Smooth muscle cell (in vitro differentiated cells): ENCODE results near the gene DRC3. TPM values are rescaled to one million over a fixed set of nuclear protein-coding genes. Genes with fewer than 3 reads are reported as not detected.

Experiments used
- DNase-seq: peaks from one replicate; lab custom pipeline; 2025; ENCODE audit not compliant: unreplicated experiment; lab: John Stamatoyannopoulos, UW
- H2AFZ ChIP-seq: fragments of 200-600 bp; sonication (generic); 2 replicates; pipeline ENCODE4 v1.6.0; 2016; ENCODE audit warnings: antibody characterized with exemption, low read depth, mild to moderate bottlenecking
- H3F3A ChIP-seq: fragments of 200-600 bp; sonication (generic); 2 replicates; pipeline ENCODE4 v1.6.0; 2017; ENCODE audit warnings: antibody characterized with exemption, low read depth
- H3K27ac ChIP-seq: fragments of 200-600 bp; sonication (generic); 2 replicates; pipeline ENCODE4 v1.5.1; 2016; ENCODE audit warnings: low read depth, mild to moderate bottlenecking
- H3K27me3 ChIP-seq: fragments of 200-600 bp; sonication (generic); 2 replicates; pipeline ENCODE4 v1.6.1; 2016; ENCODE audit warnings: low read depth, mild to moderate bottlenecking
- H3K36me3 ChIP-seq: fragments of 200-600 bp; sonication (generic); 2 replicates; pipeline ENCODE4 v1.5.1; 2016; ENCODE audit warnings: low read depth
- H3K4me1 ChIP-seq: fragments of 200-600 bp; sonication (generic); 2 replicates; pipeline ENCODE4 v1.5.1; 2016; ENCODE audit warnings: low read depth
- H3K4me2 ChIP-seq: fragments of 200-600 bp; sonication (generic); 2 replicates; pipeline ENCODE4 v1.6.0; 2016; ENCODE audit warnings: mild to moderate bottlenecking
- H3K4me3 ChIP-seq: fragments of 200-600 bp; sonication (generic); 2 replicates; pipeline ENCODE4 v1.5.1; 2016; ENCODE audit warnings: mild to moderate bottlenecking
- H3K79me2 ChIP-seq: fragments of 200-600 bp; sonication (generic); 2 replicates; pipeline ENCODE4 v1.6.0; 2016; ENCODE audit warnings: low read depth, mild to moderate bottlenecking
- H3K9ac ChIP-seq: fragments of 200-600 bp; sonication (generic); 2 replicates; pipeline ENCODE4 v1.6.0; 2016; ENCODE audit warnings: low read depth
- H3K9me3 ChIP-seq: fragments of 200-600 bp; sonication (generic); replicated peaks from 2 replicates; pipeline ENCODE4 v1.5.1; 2016; ENCODE audit warnings: low read depth
- H4K20me1 ChIP-seq: fragments of 200-600 bp; sonication (generic); 2 replicates; pipeline ENCODE4 v1.6.0; 2016; ENCODE audit warnings: low read depth
- CTCF ChIP-seq: fragments of 200-600 bp; sonication (generic); IDR thresholded peaks from 2 replicates; pipeline ENCODE4 v1.5.1; 2017; ENCODE audit warnings: borderline replicate concordance, mild to moderate bottlenecking, antibody characterized with exemption; ENCODE audit not compliant: insufficient read depth, poor library complexity, severe bottlenecking
- WGBS: methylation state at CpG from one replicate; pipeline ENCODE4 v1.1.7; 2016; ENCODE audit warnings: low lambda C conversion rate; 5-methylcytosine and 5-hydroxymethylcytosine counted together
- polyA plus RNA-seq: library from polyadenylated mRNA; unstranded; fragments of >200 nt; fragmentation: Nextera tagmentation; extraction: Ambion mirVana; gene quantifications from 2 replicates; pipeline ENCODE4 v1.2.1, GENCODE V29; 2016
- total RNA-seq: library from RNA; depleted of rRNA; stranded (reverse); fragments of >200 nt; gene quantifications from 2 replicates; pipeline ENCODE4 v1.2.3, GENCODE V29; 2014

DRC3 gene
- total and polyA plus RNA-seq, 2 experiments from 2014 or later: 0.72 to 0.83 TPM

DNA sequence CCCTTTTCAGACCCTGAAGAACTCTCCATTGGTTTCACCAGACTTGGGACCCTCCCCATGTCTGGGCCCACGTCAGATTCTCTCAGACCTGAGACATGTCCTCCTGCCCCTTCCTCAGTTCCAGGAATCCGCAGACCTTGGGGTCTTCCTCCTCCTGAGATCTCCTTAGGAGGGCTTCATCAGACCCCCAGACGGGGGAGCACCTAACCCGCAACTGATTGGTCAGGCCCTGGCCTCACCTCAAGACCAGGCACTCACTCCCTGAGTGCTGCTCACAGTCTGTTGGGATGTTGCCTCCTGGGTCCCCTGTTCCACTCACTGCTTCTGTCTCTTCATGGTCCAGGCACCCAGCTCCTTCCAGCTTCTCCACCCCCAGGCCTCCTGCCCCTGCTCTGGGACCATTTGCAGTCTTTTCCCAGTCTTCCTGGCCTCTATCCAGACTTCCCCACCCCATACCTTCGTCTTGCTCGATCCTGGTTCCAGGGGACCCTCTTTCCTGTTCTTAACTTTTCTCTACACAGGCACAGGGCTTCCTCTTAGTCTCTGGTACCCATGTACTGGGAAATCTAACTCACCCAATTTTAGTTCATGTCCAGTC is 67.7 kb downstream of the DRC3 start:
- H3F3A ChIP-seq: no peaks in the 10 kb centered on the region
- WGBS: 44% methylated on average over 6 of the region's 6 CpGs
- H2AFZ ChIP-seq: peak overlapping the region; percentile 97
- peak overlapping the region; percentile 81 for H3K9ac ChIP-seq
- peaks cover 14% of the 10 kb centered on the region for H3K4me1 ChIP-seq
- peaks cover 26% of the 10 kb centered on the region for H4K20me1 ChIP-seq
- H3K79me2 ChIP-seq: peaks cover 60% of the 10 kb centered on the region
- H3K4me2 ChIP-seq: peak overlapping the region; percentile 95
- no peak for TF ChIP-seq CTCF
- peak overlapping the region; percentile 84 for H3K4me3 ChIP-seq
- H3K36me3 ChIP-seq: no peaks in the 10 kb centered on the region
- H3K27ac ChIP-seq: no peak overlapping the region
- H3K9me3 ChIP-seq: no peaks in the 10 kb centered on the region
- no peaks in the 10 kb centered on the region for H3K27me3 ChIP-seq
- no peak for DNase-seq

DNA sequence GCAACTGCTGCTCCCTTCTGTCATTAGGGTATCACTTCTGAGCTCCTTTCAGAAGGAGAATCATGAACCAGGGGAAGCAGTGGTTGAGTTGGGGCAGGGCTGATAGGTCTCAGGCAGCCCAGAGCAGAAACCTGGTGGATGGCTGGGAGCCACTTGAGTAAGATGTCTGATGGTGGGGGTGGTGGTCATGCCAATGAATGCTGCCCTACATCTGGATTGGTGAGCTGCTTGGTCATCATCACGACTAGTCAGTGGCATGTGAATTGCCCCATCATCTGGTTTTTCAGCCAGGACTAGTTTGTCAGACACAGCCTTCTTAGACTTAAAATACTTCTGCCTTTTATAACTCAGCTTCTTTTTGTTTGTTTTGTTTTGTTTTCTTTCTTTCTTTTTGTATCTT is 69.1 kb downstream of the DRC3 start:
- H3K79me2 ChIP-seq: peaks cover 57% of the 10 kb centered on the region
- H2AFZ ChIP-seq: no peak overlapping the region
- no peaks in the 10 kb centered on the region for H3K27me3 ChIP-seq
- peaks cover 26% of the 10 kb centered on the region for H4K20me1 ChIP-seq
- peaks cover 14% of the 10 kb centered on the region for H3K4me1 ChIP-seq
- no peaks in the 10 kb centered on the region for H3F3A ChIP-seq
- H3K4me3 ChIP-seq: no peak overlapping the region
- TF ChIP-seq CTCF: no peak
- H3K27ac ChIP-seq: peak overlapping the region; percentile 34
- WGBS: 58% methylated on average over 1 of the region's 1 CpG
- H3K36me3 ChIP-seq: no peaks in the 10 kb centered on the region
- H3K4me2 ChIP-seq: no peak overlapping the region
- peak overlapping the region; percentile 53 for H3K9ac ChIP-seq
- DNase-seq: no peak
- no peaks in the 10 kb centered on the region for H3K9me3 ChIP-seq

GRCh38 chr17:18042983-18043382 is 70.3 kb downstream of the DRC3 start:
- H3K4me1 ChIP-seq: peaks cover 14% of the 10 kb centered on the region
- no peak overlapping the region for H3K27ac ChIP-seq

More at GRCh38 chr17:18042983-18043382, 70.3 kb downstream of the DRC3 start:
- Histone ChIP-seq H4K20me1 (peaks cover 26% of the 10 kb centered on the region), H3K4me2 (no peak overlapping the region), H3K9me3 (no peaks in the 10 kb centered on the region), H2AFZ (no peak overlapping the region), H3K9ac (no peak overlapping the region), H3K36me3 (no peaks in the 10 kb centered on the region), H3F3A (no peaks in the 10 kb centered on the region), H3K27me3 (no peaks in the 10 kb centered on the region), H3K79me2 (peaks cover 45% of the 10 kb centered on the region), H3K4me3 (no peak overlapping the region)
- no peak for DNase-seq
- no peak for TF ChIP-seq CTCF
- WGBS: 89% methylated on average over 8 of the region's 8 CpGs
